ENCODE data around the gene TTLL5.

DNA sequence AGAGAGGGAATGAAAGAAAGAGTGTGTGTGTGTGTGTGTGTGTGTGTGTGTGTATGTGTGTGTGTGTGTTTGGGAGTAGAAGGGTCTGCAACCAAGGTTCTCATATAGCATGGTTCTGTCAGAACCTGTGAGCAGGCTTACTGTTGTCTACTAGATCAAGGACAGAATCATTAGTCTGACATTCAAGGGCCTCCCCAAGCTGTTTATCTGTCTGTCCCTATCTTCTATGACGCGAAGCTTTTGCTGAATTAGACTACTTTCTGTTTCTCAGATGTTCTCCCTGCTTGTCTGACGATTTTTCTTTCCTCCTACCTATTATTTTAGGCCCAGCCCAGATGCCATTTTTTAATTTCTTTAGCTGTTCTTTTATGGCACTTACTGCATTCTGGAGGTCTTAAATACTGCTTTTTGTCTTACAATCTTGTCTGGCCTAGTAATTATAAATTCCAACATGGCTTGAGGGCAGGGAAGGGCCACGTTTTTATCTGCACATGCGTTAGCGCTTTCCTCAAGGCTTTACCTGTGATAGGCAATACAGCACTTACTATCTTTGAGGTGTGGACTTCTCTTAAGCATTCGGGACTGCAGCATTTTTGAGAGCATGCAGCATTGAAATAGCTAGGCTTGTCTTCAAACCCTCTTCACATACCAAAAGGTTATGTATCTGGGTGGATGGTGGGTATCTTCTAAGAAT is 150.2 kb downstream of the TTLL5 start:
- TF ChIP-seq, protein P1, sequence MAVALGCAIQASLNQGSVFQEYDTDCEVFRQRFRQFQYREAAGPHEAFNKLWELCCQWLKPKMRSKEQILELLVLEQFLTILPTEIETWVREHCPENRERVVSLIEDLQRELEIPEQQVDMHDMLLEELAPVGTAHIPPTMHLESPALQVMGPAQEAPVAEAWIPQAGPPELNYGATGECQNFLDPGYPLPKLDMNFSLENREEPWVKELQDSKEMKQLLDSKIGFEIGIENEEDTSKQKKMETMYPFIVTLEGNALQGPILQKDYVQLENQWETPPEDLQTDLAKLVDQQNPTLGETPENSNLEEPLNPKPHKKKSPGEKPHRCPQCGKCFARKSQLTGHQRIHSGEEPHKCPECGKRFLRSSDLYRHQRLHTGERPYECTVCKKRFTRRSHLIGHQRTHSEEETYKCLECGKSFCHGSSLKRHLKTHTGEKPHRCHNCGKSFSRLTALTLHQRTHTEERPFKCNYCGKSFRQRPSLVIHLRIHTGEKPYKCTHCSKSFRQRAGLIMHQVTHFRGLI (CRISPR knock-in tag; IDR thresholded peaks at IDR 0.05): no peak
- TF ChIP-seq, protein P2, sequence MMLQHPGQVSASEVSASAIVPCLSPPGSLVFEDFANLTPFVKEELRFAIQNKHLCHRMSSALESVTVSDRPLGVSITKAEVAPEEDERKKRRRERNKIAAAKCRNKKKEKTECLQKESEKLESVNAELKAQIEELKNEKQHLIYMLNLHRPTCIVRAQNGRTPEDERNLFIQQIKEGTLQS (IDR thresholded peaks at IDR 0.05): no peak
- TF ChIP-seq, protein P2 (CRISPR knock-in tag; conservative IDR thresholded peaks at IDR 0.05): no peak
- TF ChIP-seq, protein P3, sequence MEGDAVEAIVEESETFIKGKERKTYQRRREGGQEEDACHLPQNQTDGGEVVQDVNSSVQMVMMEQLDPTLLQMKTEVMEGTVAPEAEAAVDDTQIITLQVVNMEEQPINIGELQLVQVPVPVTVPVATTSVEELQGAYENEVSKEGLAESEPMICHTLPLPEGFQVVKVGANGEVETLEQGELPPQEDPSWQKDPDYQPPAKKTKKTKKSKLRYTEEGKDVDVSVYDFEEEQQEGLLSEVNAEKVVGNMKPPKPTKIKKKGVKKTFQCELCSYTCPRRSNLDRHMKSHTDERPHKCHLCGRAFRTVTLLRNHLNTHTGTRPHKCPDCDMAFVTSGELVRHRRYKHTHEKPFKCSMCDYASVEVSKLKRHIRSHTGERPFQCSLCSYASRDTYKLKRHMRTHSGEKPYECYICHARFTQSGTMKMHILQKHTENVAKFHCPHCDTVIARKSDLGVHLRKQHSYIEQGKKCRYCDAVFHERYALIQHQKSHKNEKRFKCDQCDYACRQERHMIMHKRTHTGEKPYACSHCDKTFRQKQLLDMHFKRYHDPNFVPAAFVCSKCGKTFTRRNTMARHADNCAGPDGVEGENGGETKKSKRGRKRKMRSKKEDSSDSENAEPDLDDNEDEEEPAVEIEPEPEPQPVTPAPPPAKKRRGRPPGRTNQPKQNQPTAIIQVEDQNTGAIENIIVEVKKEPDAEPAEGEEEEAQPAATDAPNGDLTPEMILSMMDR (IDR thresholded peaks at IDR 0.05 in 2 of 3, conservative IDR thresholded peaks at IDR 0.05 in 1 of 3; ENCODE audit: insufficient read depth in 2 of 3, low read depth in 1 of 3, low read length in 3 of 3): no peak
- TF ChIP-seq, protein P4, sequence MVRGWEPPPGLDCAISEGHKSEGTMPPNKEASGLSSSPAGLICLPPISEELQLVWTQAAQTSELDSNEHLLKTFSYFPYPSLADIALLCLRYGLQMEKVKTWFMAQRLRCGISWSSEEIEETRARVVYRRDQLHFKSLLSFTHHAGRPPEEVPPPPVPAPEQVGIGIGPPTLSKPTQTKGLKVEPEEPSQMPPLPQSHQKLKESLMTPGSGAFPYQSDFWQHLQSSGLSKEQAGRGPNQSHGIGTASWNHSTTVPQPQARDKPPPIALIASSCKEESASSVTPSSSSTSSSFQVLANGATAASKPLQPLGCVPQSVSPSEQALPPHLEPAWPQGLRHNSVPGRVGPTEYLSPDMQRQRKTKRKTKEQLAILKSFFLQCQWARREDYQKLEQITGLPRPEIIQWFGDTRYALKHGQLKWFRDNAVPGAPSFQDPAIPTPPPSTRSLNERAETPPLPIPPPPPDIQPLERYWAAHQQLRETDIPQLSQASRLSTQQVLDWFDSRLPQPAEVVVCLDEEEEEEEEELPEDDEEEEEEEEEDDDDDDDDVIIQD (CRISPR knock-in tag; IDR thresholded peaks at IDR 0.05): no peak
- TF ChIP-seq HNRNPK (IDR thresholded peaks at IDR 0.05; ENCODE audit: low read depth, low read length, poor library complexity, severe bottlenecking): no peak
- no peak for TF ChIP-seq IFI16 (CRISPR knock-in tag; IDR thresholded peaks at IDR 0.05)
- TF ChIP-seq SREBF1 (IDR thresholded peaks at IDR 0.05; ENCODE audit: borderline replicate concordance, low read depth, low read length): no peak
